IPS-20b (cell line): ENCODE results near the gene TRUB1.

ENCODE experiments used
- H3K27ac ChIP-seq: one replicate; pipeline ENCODE4 v1.5.1; 2013; ENCODE audit warnings: low read length
- H3K27me3 ChIP-seq: 2 replicates; pipeline ENCODE4 v1.6.1; 2013; ENCODE audit warnings: mild to moderate bottlenecking, low read length, inconsistent platforms; ENCODE audit not compliant: insufficient read depth
- H3K36me3 ChIP-seq: 2 replicates; pipeline ENCODE4 v1.6.1; 2013; ENCODE audit warnings: low read depth, mild to moderate bottlenecking, inconsistent platforms, low read length, moderate library complexity; ENCODE audit not compliant: insufficient read depth
- H3K4me1 ChIP-seq: 2 replicates; pipeline ENCODE4 v1.6.1; 2013; ENCODE audit warnings: mild to moderate bottlenecking, control low read depth, inconsistent platforms, low read length, moderate library complexity; ENCODE audit not compliant: insufficient read depth
- H3K4me3 ChIP-seq: 2 replicates; pipeline ENCODE4 v1.5.1; 2013; ENCODE audit warnings: mild to moderate bottlenecking, low read length, inconsistent platforms
- H3K9ac ChIP-seq: 2 replicates; pipeline ENCODE4 v1.6.1; 2013; ENCODE audit warnings: low read depth, mild to moderate bottlenecking, inconsistent platforms, low read length, moderate library complexity
- H3K9me3 ChIP-seq: 2 replicates; pipeline ENCODE4 v1.6.1; 2013; ENCODE audit warnings: mild to moderate bottlenecking, low read depth, low read length, inconsistent platforms; ENCODE audit not compliant: insufficient read depth

The TRUB1 gene

GRCh38 chr10:115018185-115018931 lies 80.4 kb downstream of the TRUB1 start:
- H3K36me3 ChIP-seq: no peaks in the 10 kb centered on the region
- no peak overlapping the region for H3K27ac ChIP-seq
- H3K27me3 ChIP-seq: no peaks in the 10 kb centered on the region
- H3K9me3 ChIP-seq: no peaks in the 10 kb centered on the region
- no peak overlapping the region for H3K4me3 ChIP-seq
- H3K4me1 ChIP-seq: peaks cover 6% of the 10 kb centered on the region; the same call in 1 of the 2 replicates
- H3K9ac ChIP-seq: no peak overlapping the region

GRCh38 chr10:115020449-115020848 lies 82.5 kb downstream of the TRUB1 start:
- Histone ChIP-seq H3K9me3 (no peaks in the 10 kb centered on the region), H3K9ac (no peak overlapping the region), H3K4me3 (no peak overlapping the region), H3K27ac (no peak overlapping the region), H3K4me1 (peaks cover 6% of the 10 kb centered on the region; the same call in 1 of the 2 replicates), H3K27me3 (no peaks in the 10 kb centered on the region), H3K36me3 (no peaks in the 10 kb centered on the region)

- Histone ChIP-seq H3K36me3 (no peaks in the 10 kb centered on the region), H3K4me3 (no peak overlapping the region), H3K27me3 (no peaks in the 10 kb centered on the region), H3K4me1 (peaks cover 6% of the 10 kb centered on the region; the same call in 1 of the 2 replicates), H3K9ac (peak overlapping the region; percentile 48), H3K9me3 (no peaks in the 10 kb centered on the region), H3K27ac (no peak overlapping the region)
Measured at GRCh38 chr10:115022733-115023132, 84.7 kb downstream of the TRUB1 start.

- Histone ChIP-seq H3K4me3 (no peak overlapping the region), H3K9ac (no peak overlapping the region), H3K27me3 (no peaks in the 10 kb centered on the region), H3K27ac (no peak overlapping the region), H3K4me1 (peaks cover 6% of the 10 kb centered on the region; the same call in 1 of the 2 replicates), H3K36me3 (no peaks in the 10 kb centered on the region), H3K9me3 (no peaks in the 10 kb centered on the region)
Measured at GRCh38 chr10:115023715-115024114, 85.7 kb downstream of the TRUB1 start.

- Histone ChIP-seq H3K36me3 (no peaks in the 10 kb centered on the region), H3K4me3 (no peak overlapping the region), H3K27me3 (no peaks in the 10 kb centered on the region), H3K27ac (no peak overlapping the region), H3K4me1 (peaks cover 6% of the 10 kb centered on the region; the same call in 1 of the 2 replicates), H3K9ac (no peak overlapping the region), H3K9me3 (no peaks in the 10 kb centered on the region)
Measured at GRCh38 chr10:115024371-115024770, 86.4 kb downstream of the TRUB1 start.

- Histone ChIP-seq H3K36me3 (no peaks in the 10 kb centered on the region), H3K4me3 (no peak overlapping the region), H3K4me1 (peaks cover 6% of the 10 kb centered on the region; the same call in 1 of the 2 replicates), H3K9me3 (no peaks in the 10 kb centered on the region), H3K27ac (no peak overlapping the region), H3K27me3 (no peaks in the 10 kb centered on the region), H3K9ac (no peak overlapping the region)
Measured at GRCh38 chr10:115026056-115026745, 88.2 kb downstream of the TRUB1 start.

GRCh38 chr10:115026746-115027140 lies 88.7 kb downstream of the TRUB1 start:
- Histone ChIP-seq H3K4me3 (no peak overlapping the region), H3K9ac (no peak overlapping the region), H3K4me1 (peaks cover 6% of the 10 kb centered on the region; the same call in 1 of the 2 replicates), H3K27me3 (no peaks in the 10 kb centered on the region), H3K36me3 (no peaks in the 10 kb centered on the region), H3K27ac (no peak overlapping the region), H3K9me3 (no peaks in the 10 kb centered on the region)
